ENCODE results near the gene TSHZ2.

GRCh38 chr20:53355790-53356189, 383.6 kb downstream of the TSHZ2 start:
- TF ChIP-seq TAF1 (IDR thresholded peaks at IDR 0.05; ENCODE audit: low read depth) (no peak), CTCF (IDR thresholded peaks at IDR 0.05; ENCODE audit: poor library complexity, severe bottlenecking) (no peak), EP300 (conservative IDR thresholded peaks at IDR 0.05; ENCODE audit: poor library complexity, severe bottlenecking) (no peak), POLR2AphosphoS5 (IDR thresholded peaks at IDR 0.05) (no peak), EZH2 (IDR thresholded peaks at IDR 0.05; ENCODE audit: borderline replicate concordance, insufficient read depth, low read length, poor library complexity, severe bottlenecking) (no peak), MXI1 (conservative IDR thresholded peaks at IDR 0.05; ENCODE audit: poor library complexity, severe bottlenecking) (no peak), RAD21 (conservative IDR thresholded peaks at IDR 0.05) (no peak), REST (IDR thresholded peaks at IDR 0.05; ENCODE audit: borderline replicate concordance) (no peak), SMC3 (conservative IDR thresholded peaks at IDR 0.05; ENCODE audit: poor library complexity) (no peak)
